EH (cell line): ENCODE data around the gene MIDN.
A peak's percentile ranks its signal among the peaks of the same experiment; 100 is the strongest.

Source experiments
- DNase-seq: peaks from one replicate; pipeline ENCODE4 v3.0.0-alpha.2; 2015; ENCODE audit warnings: low read depth

Gene MIDN

GRCh38 chr19:1270854-1271527 is 22.6 kb downstream of the MIDN start:
- DNase-seq, result no peak

GRCh38 chr19:1271528-1272422 is 23.4 kb downstream of the MIDN start:
- DNase-seq, result no peak

DNA sequence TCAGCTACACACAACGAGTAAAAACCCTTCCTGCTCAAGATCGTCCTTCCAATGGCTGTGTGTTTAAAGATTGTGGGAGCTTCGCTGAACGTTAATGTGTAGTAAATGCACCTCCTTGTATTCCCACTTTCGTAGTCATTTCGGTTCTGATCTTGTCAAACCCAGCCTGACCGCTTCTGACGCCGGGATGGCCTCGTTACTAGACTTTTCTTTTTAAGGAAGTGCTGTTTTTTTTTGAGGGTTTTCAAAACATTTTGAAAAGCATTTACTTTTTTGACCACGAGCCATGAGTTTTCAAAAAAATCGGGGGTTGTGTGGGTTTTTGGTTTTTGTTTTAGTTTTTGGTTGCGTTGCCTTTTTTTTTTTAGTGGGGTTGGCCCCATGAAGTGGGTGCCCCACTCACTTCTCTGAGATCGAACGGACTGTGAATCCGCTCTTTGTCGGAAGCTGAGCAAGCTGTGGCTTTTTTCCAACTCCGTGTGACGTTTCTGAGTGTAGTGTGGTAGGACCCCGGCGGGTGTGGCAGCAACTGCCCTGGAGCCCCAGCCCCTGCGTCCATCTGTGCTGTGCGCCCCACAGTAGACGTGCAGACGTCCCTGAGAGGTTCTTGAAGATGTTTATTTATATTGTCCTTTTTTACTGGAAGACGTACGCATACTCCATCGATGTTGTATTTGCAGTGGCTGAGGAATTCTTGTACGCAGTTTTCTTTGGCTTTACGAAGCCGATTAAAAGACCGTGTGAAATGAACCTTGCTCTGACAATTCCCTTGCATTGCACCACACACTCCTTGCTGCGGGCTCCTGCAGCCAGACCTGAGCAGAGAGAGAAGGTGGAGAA is 24.3 kb downstream of the MIDN start:
- DNase-seq, result no peak

GRCh38 chr19:1273263-1274041 is 25.1 kb downstream of the MIDN start:
- no peak for DNase-seq

GRCh38 chr19:1274081-1274851 is 25.9 kb downstream of the MIDN start:
- no peak for DNase-seq

- DNase-seq, result no peak
These were observed 26.5 kb downstream of the MIDN start for GRCh38 chr19:1274852-1275259.

DNA sequence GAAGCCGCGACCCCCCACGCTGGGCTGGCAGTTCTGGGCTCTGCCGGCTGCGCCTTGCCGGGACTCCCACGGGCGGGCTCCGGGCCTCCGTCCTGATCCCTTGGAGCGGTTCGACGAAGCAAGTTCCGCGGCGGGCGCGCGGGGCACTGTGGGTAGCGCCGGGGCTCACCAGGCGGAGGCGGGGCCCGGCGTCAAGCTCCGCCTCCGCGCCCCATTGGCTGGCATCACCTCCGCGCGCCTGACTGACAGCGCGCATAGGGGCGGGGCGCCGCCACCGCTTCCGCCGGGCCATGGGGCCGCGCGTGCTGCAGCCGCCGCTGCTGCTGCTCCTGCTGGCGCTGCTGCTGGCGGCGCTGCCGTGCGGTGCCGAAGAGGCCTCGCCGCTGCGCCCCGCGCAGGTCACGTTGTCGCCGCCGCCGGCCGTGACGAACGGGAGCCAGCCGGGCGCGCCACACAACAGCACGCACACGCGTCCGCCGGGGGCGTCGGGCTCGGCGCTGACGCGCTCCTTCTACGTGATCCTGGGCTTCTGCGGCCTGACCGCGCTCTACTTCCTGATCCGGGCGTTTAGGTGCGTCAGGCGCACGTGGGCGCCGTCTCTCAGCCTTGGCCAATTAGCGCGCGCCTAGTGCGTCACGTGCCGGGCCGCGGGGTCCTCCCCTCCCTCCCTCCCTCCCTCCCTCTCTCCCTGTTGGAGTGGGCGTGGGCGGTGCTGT is 27.0 kb downstream of the MIDN start, which contains the start of gene FAM174C:
FAM174C (plus strand) TSS at position 271 of the 716 bp plus-strand sequence; CDS start at position 291, 20 bp downstream.
- DNase-seq, result peak; percentile 96

DNA sequence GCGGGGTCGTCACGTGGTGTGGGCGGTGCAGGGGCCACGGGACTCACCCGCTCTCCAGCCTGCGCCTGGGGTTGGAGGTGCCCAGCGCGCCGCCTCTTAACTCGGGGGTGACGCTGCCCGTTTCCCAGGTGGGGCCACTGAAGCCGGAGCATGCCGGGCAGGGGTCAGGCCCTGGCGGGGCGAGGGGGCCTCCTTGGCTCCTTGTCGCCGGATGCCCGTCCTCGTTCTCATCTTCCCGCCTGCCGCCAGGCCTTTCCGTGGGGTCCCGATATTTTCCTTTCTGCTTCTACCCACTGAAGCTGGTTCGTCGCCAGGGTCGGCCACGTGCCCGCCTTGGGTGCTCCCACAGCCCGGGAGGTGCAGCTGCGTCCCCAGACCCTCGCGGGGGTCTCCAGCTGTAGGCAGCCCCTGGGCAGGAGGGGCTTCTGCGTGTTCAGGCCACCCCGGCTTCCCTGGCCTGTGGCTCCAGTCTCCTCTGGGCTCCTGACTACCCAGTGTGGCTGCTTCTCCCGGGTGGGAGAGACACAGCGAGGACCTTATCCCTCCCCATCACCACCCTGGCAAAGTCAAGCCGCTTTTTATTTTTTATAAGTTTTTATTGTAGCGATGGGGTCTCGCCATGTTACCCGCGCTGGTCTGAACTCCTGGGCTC is 27.7 kb downstream of the MIDN start:
- DNase-seq, result no peak

GRCh38 chr19:1276628-1277022 is 28.2 kb downstream of the MIDN start:
- DNase-seq, result no peak

- DNase-seq, result no peak
These were observed 28.7 kb downstream of the MIDN start for GRCh38 chr19:1277061-1277460.

GRCh38 chr19:1278074-1278473 is 29.7 kb downstream of the MIDN start:
- no peak for DNase-seq

- DNase-seq, result no peak
These were observed 30.6 kb downstream of the MIDN start for GRCh38 chr19:1278713-1279660.

DNA sequence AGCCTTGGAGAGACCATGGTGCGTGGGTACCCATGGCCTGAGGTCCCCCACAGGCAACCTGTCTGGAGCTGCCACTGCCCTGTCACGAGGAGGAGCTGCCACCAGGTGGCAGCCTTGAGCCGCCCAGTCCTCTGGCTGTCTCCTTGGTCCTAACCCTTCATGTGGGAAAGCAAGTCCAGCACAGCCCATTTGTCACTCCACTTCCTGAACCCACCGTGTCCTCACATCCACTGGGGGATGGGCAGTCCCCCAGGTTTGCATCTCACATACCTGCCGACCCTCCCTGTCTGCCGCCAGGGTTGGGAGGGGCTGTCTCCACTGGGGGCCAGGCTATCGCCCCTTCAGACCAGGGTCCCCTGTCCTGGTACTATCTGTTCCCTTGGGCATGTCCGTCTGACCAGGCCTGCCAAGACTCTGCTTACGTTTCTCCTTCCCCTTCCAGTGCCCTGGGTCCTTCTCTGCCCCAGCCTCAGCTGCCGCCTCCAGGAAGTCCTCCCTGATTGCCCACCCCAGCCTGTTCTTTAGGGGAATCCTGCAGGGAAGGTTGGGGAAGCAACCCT is 31.5 kb downstream of the MIDN start:
- DNase-seq, result peak; percentile 84

GRCh38 chr19:1280636-1281568 is 32.5 kb downstream of the MIDN start:
- no peak for DNase-seq

- DNase-seq, result no peak
These were observed 33.3 kb downstream of the MIDN start for GRCh38 chr19:1281569-1282287.

DNA sequence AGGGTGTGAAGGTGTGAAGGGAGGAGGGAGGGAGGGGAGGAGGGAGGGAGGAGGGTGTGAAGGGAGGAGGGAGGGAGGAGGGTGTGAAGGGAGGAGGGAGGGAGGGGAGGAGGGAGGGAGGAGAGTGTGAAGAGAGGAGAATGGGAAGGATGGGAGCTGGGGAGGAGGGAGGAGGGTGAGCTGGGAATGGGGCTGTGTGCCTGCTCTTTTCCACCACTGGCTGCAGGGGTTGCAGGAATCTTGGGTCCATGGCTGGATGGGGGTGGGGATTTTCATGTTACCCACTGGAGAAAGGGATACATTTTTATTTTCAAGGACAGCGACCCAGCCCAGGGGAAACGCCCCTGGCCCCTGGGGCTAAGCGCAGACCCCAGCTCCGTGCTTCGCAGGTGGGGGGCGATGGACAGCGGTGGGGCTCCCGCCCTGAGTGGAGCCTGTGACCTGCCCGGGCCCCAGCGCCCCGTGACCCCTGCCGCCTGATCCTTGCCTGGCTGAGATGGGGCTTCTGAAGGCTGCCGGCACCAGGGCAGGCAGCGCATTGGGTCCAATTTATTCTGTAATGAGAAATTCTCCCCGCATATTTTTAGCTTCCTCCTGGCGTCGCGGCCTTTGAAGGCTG is 34.3 kb downstream of the MIDN start:
- no peak for DNase-seq
